ENCODE measurements around the gene CLDN6.

CLDN6 gene

DNA sequence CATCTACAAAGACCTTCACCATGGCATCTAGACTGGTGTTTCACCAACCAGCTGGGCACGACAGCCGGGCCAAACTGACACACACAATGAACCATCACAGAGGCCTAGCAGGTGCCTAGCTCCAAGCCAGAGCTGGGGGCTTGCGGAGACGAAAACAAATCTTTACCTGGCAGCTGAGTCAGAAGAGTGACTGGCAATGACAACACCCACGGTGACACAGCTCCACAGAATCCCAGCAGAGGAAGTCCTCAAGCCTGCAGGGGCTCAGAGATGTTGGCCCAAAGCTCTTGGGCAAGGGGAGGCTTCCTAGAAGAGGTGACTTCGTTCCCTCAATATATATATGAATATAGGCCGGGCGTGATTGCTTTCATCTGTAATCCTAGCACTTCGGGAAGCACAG is 33.5 kb upstream of the CLDN6 start:
- Histone ChIP-seq H3K4me3 (ENCODE audit: insufficient read depth, low read depth, low read length) (no peak overlapping the region), H3K27ac (ENCODE audit: insufficient read depth, low read depth, low read length, poor library complexity, severe bottlenecking) (no peak overlapping the region), H3K36me3 (ENCODE audit: control insufficient read depth, insufficient read depth, low read length) (no peaks in the 10 kb centered on the region), H3K27me3 (ENCODE audit: control insufficient read depth, insufficient read depth, low read length, poor library complexity, severe bottlenecking) (peaks cover 27% of the 10 kb centered on the region), H3K9me3 (ENCODE audit: control insufficient read depth, low read length) (no peaks in the 10 kb centered on the region), H3K4me1 (ENCODE audit: control insufficient read depth, insufficient read depth, low read length) (no peaks in the 10 kb centered on the region)
- 83 to 90% methylated on average over 9 of the region's 9 CpGs for WGBS, 2 experiments

DNA sequence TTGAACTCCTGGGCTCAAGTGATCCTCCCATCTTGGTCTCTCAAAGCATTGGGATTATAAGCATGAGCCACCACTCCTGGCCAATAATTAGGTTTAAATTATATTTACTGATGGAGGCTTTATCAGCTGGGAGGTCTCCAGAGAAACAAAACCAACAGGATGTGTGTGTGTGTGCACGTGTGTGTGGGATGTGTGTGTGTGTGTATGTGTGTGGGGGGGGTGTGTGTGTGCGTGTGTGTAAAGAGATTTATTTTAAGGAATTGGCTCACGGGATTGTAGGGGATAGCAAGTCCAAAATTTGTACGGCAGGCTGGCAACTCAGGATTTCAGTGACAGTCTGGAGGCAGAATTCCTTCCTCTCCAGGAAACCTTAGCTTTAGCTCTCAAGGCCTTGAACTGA is 33.0 kb upstream of the CLDN6 start:
- peaks cover 32% of the 10 kb centered on the region for H3K27me3 ChIP-seq (ENCODE audit: control insufficient read depth, insufficient read depth, low read length, poor library complexity, severe bottlenecking)
- H3K4me1 ChIP-seq (ENCODE audit: control insufficient read depth, insufficient read depth, low read length): no peaks in the 10 kb centered on the region
- H3K9me3 ChIP-seq (ENCODE audit: control insufficient read depth, low read length): no peaks in the 10 kb centered on the region
- WGBS, 2 experiments: 86 to 89% methylated on average over 4 of the region's 4 CpGs
- no peaks in the 10 kb centered on the region for H3K36me3 ChIP-seq (ENCODE audit: control insufficient read depth, insufficient read depth, low read length)
- no peak overlapping the region for H3K4me3 ChIP-seq (ENCODE audit: insufficient read depth, low read depth, low read length)
- H3K27ac ChIP-seq (ENCODE audit: insufficient read depth, low read depth, low read length, poor library complexity, severe bottlenecking): no peak overlapping the region

DNA sequence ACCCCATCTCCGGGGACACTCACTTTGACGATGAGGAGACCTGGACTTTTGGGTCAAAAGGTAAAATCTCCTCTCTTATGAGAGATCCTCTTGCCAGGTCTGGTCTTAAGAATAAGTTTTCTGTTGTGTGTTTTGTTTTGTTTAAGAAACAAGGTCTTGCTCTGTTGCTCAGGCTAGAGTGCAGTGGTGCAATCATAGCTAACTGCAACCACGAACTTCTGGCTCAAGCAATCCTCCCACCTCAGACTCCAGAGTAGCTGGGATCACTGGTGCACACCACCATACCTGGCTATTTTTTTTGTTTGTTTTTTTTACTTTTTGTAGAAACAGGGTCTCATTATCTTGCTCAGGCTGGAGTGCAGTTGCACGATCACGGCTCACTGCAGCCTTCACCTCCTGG is 32.5 kb upstream of the CLDN6 start:
- WGBS, 2 experiments: 93 to 95% methylated on average over 5 of the region's 5 CpGs
- Histone ChIP-seq H3K4me3 (ENCODE audit: insufficient read depth, low read depth, low read length) (no peak overlapping the region), H3K27ac (ENCODE audit: insufficient read depth, low read depth, low read length, poor library complexity, severe bottlenecking) (no peak overlapping the region), H3K9me3 (ENCODE audit: control insufficient read depth, low read length) (no peaks in the 10 kb centered on the region), H3K4me1 (ENCODE audit: control insufficient read depth, insufficient read depth, low read length) (no peaks in the 10 kb centered on the region), H3K36me3 (ENCODE audit: control insufficient read depth, insufficient read depth, low read length) (no peaks in the 10 kb centered on the region), H3K27me3 (ENCODE audit: control insufficient read depth, insufficient read depth, low read length, poor library complexity, severe bottlenecking) (peaks cover 37% of the 10 kb centered on the region)

DNA sequence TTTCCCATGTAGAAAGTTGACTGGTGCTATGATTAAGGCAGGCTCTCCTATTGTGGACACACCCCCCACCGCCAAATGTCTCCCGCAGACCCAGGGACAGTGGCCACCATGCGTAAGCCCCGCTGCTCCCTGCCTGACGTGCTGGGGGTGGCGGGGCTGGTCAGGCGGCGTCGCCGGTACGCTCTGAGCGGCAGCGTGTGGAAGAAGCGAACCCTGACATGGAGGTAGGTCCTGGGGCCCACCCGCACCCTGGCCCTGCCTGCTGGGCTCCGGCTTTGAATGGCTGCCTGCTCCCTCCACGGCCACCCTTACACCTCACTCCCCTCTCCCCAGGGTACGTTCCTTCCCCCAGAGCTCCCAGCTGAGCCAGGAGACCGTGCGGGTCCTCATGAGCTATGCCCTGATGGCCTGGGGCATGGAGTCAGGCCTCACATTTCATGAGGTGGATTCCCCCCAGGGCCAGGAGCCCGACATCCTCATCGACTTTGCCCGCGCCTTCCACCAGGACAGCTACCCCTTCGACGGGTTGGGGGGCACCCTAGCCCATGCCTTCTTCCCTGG is 32.0 kb upstream of the CLDN6 start:
- Histone ChIP-seq H3K4me1 (ENCODE audit: control insufficient read depth, insufficient read depth, low read length) (no peaks in the 10 kb centered on the region), H3K27ac (ENCODE audit: insufficient read depth, low read depth, low read length, poor library complexity, severe bottlenecking) (no peak overlapping the region), H3K9me3 (ENCODE audit: control insufficient read depth, low read length) (no peaks in the 10 kb centered on the region), H3K27me3 (ENCODE audit: control insufficient read depth, insufficient read depth, low read length, poor library complexity, severe bottlenecking) (peaks cover 42% of the 10 kb centered on the region), H3K4me3 (ENCODE audit: insufficient read depth, low read depth, low read length) (no peak overlapping the region), H3K36me3 (ENCODE audit: control insufficient read depth, insufficient read depth, low read length) (no peaks in the 10 kb centered on the region)
- WGBS, 2 experiments: 91% methylated on average over 26 of the region's 26 CpGs

DNA sequence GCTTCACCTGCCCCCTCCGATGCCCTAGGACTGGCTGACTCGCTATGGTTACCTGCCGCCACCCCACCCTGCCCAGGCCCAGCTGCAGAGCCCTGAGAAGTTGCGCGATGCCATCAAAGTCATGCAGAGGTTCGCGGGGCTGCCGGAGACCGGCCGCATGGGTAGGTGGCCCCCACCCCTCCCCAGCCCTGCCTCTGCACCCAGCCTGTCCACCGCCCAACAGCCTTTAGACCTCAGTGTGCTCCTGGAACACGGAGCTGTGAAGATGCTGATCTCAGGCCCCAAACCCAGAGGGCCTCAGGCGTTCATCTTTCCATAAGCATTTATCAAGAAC is 29.4 kb upstream of the CLDN6 start:
- Histone ChIP-seq H3K27ac (ENCODE audit: insufficient read depth, low read depth, low read length, poor library complexity, severe bottlenecking) (no peak overlapping the region), H3K9me3 (ENCODE audit: control insufficient read depth, low read length) (no peaks in the 10 kb centered on the region), H3K36me3 (ENCODE audit: control insufficient read depth, insufficient read depth, low read length) (no peaks in the 10 kb centered on the region), H3K4me3 (ENCODE audit: insufficient read depth, low read depth, low read length) (no peak overlapping the region), H3K27me3 (ENCODE audit: control insufficient read depth, insufficient read depth, low read length, poor library complexity, severe bottlenecking) (peaks cover 63% of the 10 kb centered on the region), H3K4me1 (ENCODE audit: control insufficient read depth, insufficient read depth, low read length) (no peaks in the 10 kb centered on the region)
- 31 to 33% methylated on average over 13 of the region's 13 CpGs for WGBS, 2 experiments

DNA sequence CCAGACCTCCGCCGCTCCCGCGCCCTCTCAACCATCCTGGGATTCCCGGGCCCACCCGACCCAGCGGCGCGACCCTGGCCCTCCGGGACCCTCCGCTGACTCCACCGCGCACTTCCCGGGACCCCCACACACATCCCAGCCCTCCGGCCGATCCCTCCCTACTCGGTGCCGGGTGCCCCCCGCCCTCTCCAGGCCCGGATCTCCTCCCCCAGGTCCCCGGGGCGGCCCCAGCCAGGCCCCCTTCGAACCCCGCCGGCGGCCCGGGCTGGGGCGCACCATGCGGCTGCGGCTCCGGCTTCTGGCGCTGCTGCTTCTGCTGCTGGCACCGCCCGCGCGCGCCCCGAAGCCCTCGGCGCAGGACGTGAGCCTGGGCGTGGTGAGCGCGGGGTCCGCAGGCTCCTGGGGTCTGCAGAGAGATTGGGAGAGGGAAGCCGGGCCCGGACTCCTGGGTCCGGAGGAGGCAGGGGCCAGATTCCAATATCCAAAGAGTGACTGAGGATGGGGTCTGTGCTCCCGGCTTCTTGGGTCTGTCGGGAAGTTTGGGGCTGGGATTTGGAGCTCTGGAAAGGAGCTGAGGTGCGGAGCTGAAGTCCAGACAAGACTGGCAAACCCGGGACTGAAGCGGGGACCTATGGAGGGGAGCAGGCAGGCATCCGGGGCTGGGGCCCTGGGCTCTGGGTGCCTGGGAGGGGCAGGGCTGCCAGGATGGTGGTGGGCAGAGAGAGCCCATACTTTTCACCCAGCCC is 28.8 kb upstream of the CLDN6 start:
- H3K27ac ChIP-seq (ENCODE audit: insufficient read depth, low read depth, low read length, poor library complexity, severe bottlenecking): no peak overlapping the region
- H3K27me3 ChIP-seq (ENCODE audit: control insufficient read depth, insufficient read depth, low read length, poor library complexity, severe bottlenecking): peaks cover 63% of the 10 kb centered on the region
- H3K4me1 ChIP-seq (ENCODE audit: control insufficient read depth, insufficient read depth, low read length): no peaks in the 10 kb centered on the region
- no peaks in the 10 kb centered on the region for H3K9me3 ChIP-seq (ENCODE audit: control insufficient read depth, low read length)
- peak overlapping the region; percentile 56 for H3K4me3 ChIP-seq (ENCODE audit: insufficient read depth, low read depth, low read length)
- no peaks in the 10 kb centered on the region for H3K36me3 ChIP-seq (ENCODE audit: control insufficient read depth, insufficient read depth, low read length)
- 1 to 2% methylated on average over 54 of the region's 54 CpGs for WGBS, 2 experiments

DNA sequence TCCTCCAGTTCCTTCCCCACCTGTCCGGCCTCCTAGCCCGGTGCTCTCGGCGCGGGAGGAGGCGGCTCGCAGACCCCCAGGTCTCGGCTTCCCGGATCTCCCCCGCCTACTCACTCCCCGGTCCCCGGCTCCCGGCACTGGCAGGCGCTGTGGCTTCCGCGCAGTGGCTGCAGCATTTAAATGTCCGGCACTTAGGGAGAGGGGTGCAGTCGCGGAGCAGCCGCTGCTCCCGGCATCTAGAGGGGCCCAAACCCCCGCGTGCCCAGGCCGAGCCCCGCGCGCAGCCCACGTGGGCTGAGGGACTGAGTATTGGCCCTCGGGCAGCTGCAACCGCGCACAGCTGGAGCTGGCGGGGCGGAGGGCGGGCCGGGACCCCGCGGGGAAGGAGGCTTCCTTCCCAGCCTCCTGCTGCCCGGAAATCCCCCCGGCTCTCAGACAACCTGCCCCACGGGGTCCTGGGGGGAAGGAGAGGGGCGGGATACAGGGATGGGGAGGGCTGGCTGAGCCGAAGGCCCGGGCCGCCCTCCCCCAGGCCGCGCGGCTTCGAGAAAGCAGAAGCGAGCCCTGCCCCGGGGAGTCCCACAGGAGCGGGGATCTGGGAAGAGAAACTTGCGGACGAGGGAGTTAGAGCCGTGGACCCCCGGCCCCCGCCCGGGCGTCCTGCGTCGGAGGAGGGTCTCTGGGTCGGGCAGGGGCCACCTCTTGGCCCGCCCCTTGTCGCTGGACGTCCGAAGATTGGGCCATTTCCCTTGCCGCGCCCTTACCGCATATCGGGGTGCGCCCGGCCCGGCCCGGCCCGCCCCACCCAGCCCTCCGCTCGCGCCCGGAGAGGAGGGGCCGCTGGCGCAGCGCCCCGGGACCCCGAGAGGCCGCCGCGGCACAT is 28.0 kb upstream of the CLDN6 start, which contains the start of gene MMP25:
Gene MMP25, plus strand, starts transcription at position 804 of the 883 bp plus-strand sequence. CDS start 357 bp downstream, outside the sequence.
- WGBS, 2 experiments: 0% methylated on average over 86 of the region's 86 CpGs
- H3K27ac ChIP-seq (ENCODE audit: insufficient read depth, low read depth, low read length, poor library complexity, severe bottlenecking): no peak within 1 kb of the TSS
- peak within 1 kb of the TSS; percentile 56 for H3K4me3 ChIP-seq (ENCODE audit: insufficient read depth, low read depth, low read length)
- H3K4me1 ChIP-seq (ENCODE audit: control insufficient read depth, insufficient read depth, low read length): no peaks in the 10 kb centered on the region
- no peaks in the 10 kb centered on the region for H3K36me3 ChIP-seq (ENCODE audit: control insufficient read depth, insufficient read depth, low read length)
- peaks cover 63% of the 10 kb centered on the region for H3K27me3 ChIP-seq (ENCODE audit: control insufficient read depth, insufficient read depth, low read length, poor library complexity, severe bottlenecking)
- H3K9me3 ChIP-seq (ENCODE audit: control insufficient read depth, low read length): no peaks in the 10 kb centered on the region

DNA sequence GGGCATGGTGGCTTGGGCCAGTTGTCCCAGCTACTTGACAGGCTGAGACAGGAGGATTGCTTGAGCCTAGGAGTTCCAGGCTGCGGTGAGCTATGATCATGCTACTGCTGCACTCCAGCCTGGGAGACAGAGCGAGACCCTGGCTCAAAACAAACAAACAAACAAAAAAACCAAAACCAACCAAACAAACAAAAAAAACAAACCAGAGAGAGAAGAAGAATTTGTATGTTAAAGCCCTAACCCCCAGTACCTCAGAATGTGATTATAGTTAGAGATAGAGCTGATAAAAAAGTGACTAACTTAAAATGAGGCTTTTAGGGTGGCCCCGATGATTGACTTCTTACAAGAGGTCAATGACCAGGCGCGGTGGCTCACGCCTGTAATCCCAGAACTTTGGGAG is 26.7 kb upstream of the CLDN6 start:
- 90 to 93% methylated on average over 5 to 6 of the region's 6 CpGs for WGBS, 2 experiments
- peaks cover 64% of the 10 kb centered on the region for H3K27me3 ChIP-seq (ENCODE audit: control insufficient read depth, insufficient read depth, low read length, poor library complexity, severe bottlenecking)

DNA sequence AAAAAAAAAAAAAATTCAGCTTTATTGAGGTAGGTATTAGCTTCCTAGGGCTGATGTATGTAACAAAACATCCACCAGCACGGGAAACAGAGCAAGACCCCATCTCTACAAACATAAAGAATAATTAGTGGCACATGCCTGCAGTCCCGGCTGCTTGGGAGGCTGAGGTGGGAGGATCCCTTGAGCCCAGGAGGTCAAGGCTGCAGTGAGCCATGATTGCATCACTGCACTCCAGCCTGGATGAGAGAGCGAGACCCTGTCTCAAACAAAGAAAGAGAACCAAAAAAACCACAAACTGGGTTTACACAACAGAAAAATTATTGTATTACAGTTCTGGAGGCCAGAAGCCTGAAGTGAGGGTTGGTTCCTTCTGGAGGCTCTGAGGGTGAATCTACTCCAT is 24.4 kb upstream of the CLDN6 start:
- H3K27ac ChIP-seq (ENCODE audit: insufficient read depth, low read depth, low read length, poor library complexity, severe bottlenecking): no peak overlapping the region
- H3K27me3 ChIP-seq (ENCODE audit: control insufficient read depth, insufficient read depth, low read length, poor library complexity, severe bottlenecking): peaks cover 69% of the 10 kb centered on the region
- 80 to 94% methylated on average over 3 of the region's 3 CpGs for WGBS, 2 experiments
- H3K4me3 ChIP-seq (ENCODE audit: insufficient read depth, low read depth, low read length): no peak overlapping the region
- no peaks in the 10 kb centered on the region for H3K9me3 ChIP-seq (ENCODE audit: control insufficient read depth, low read length)
- no peaks in the 10 kb centered on the region for H3K36me3 ChIP-seq (ENCODE audit: control insufficient read depth, insufficient read depth, low read length)
- no peaks in the 10 kb centered on the region for H3K4me1 ChIP-seq (ENCODE audit: control insufficient read depth, insufficient read depth, low read length)

More for the DNA sequence above, 26.7 kb upstream of the CLDN6 start:
- Histone ChIP-seq H3K36me3 (ENCODE audit: control insufficient read depth, insufficient read depth, low read length) (no peaks in the 10 kb centered on the region), H3K9me3 (ENCODE audit: control insufficient read depth, low read length) (no peaks in the 10 kb centered on the region), H3K4me1 (ENCODE audit: control insufficient read depth, insufficient read depth, low read length) (no peaks in the 10 kb centered on the region), H3K4me3 (ENCODE audit: insufficient read depth, low read depth, low read length) (no peak overlapping the region), H3K27ac (ENCODE audit: insufficient read depth, low read depth, low read length, poor library complexity, severe bottlenecking) (no peak overlapping the region)

DNA sequence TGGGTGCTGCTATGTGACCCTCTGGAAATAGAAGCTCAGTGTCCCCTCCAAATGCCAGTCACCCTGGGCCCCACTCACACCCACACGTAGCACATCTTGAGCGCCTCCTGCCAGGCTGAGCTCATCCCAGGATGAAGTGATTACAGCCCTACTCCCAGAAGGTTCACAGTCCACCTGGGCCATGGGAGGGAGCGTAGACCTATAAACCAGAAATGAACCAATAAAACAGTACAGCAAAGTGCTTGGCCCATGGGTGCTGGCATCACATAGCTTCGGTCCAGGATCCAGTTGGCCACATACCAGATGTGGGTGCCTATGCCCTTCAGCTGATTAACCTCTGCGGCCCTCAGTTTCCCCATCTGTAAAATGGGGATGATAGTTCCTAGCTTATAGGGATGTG is 20.9 kb upstream of the CLDN6 start:
- 88 to 90% methylated on average over 5 of the region's 5 CpGs for WGBS, 2 experiments
- H3K27me3 ChIP-seq (ENCODE audit: control insufficient read depth, insufficient read depth, low read length, poor library complexity, severe bottlenecking): peaks cover 68% of the 10 kb centered on the region
- H3K9me3 ChIP-seq (ENCODE audit: control insufficient read depth, low read length): no peaks in the 10 kb centered on the region
- H3K4me3 ChIP-seq (ENCODE audit: insufficient read depth, low read depth, low read length): no peak overlapping the region
- no peaks in the 10 kb centered on the region for H3K36me3 ChIP-seq (ENCODE audit: control insufficient read depth, insufficient read depth, low read length)
- no peak overlapping the region for H3K27ac ChIP-seq (ENCODE audit: insufficient read depth, low read depth, low read length, poor library complexity, severe bottlenecking)
- no peaks in the 10 kb centered on the region for H3K4me1 ChIP-seq (ENCODE audit: control insufficient read depth, insufficient read depth, low read length)
